GM12891 (cell line): ENCODE results near the gene MBD5.

ENCODE experiments used
- DNase-seq: peaks from one replicate; pipeline ENCODE4 v3.0.0; 2011; ENCODE audit warnings: low spot score; ENCODE audit not compliant: insufficient read length
- FAIRE-seq: peaks from 2 replicates; lab custom pipeline; 2011; peaks lifted over from hg19 to GRCh38; lab: Jason Lieb, UNC
- PAX5 ChIP-seq: IDR thresholded peaks from 2 replicates; pipeline ENCODE4 v1.6.1; 2011; ENCODE audit warnings: low read length, moderate library complexity, mild to moderate bottlenecking; ENCODE audit not compliant: insufficient read depth, severe bottlenecking
- POLR2A ChIP-seq: IDR thresholded peaks from 2 replicates; pipeline ENCODE4 v1.6.1; 2011; ENCODE audit warnings: low read depth, low read length, control low read depth
- POLR2AphosphoS5 ChIP-seq: IDR thresholded peaks from 2 replicates; pipeline ENCODE4 v1.6.1; 2011; ENCODE audit warnings: low read depth, low read length, control low read depth
- POU2F2 ChIP-seq: IDR thresholded peaks from 2 replicates; pipeline ENCODE4 v1.6.1; 2011; ENCODE audit warnings: low read depth, mild to moderate bottlenecking, control low read depth, low read length, moderate library complexity
- SPI1 ChIP-seq: IDR thresholded peaks from 2 replicates; pipeline ENCODE4 v1.6.1; 2011; ENCODE audit warnings: low read depth, low read length, control low read depth
- TAF1 ChIP-seq: IDR thresholded peaks from 2 replicates; pipeline ENCODE4 v1.6.1; 2011; ENCODE audit warnings: low read depth, low read length, control low read depth

Gene MBD5

DNA sequence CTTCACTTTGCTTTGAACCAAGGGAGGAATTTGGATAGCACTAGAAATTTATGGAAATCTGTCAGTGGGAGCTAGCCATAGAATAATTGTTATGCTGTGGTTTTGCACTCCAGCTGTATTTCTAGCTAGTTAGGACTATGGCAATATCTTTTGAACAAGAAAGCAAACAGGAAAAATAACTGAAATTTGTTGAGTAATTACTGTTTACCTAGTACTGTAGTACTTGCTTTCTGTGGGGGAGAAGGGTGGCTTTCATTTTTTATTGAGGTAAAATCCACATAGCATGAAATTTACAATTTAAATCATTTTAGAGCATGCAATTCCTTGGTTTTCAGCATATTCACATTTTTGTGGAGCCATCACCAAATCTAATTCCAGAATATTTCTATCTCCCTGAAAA is 28.4 kb downstream of the MBD5 start:
- TF ChIP-seq PAX5, result no peak
- TF ChIP-seq TAF1, result no peak
- no peak for TF ChIP-seq SPI1
- no peak for TF ChIP-seq POLR2AphosphoS5
- TF ChIP-seq POLR2A, result no peak
- TF ChIP-seq POU2F2, result no peak
- DNase-seq, result no peak
- FAIRE-seq, result no peak

DNA sequence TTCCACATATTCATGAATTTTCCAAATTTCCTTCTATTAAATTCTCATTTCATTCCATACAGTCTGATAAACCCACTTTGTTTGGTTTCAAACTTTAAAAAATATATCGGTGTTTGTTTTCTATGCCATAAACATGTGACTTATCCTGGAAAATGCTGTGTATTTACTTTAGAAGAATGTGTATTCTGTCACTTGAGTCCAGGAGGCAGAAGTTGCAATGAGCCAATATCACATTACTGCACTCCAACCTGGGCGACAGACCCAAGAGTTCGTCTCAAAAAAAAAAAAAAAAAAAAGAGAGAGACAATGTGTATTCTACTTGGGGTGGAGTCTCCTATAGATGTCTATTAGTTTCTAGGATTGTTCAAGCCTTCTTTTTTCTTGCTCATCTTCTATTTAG is 31.8 kb downstream of the MBD5 start:
- FAIRE-seq (no peak), DNase-seq (no peak)
- TF ChIP-seq POLR2AphosphoS5 (no peak), POLR2A (no peak), PAX5 (no peak), POU2F2 (no peak), SPI1 (no peak), TAF1 (no peak)

GRCh38 chr2:148058641-148059040 is 37.8 kb downstream of the MBD5 start:
- FAIRE-seq (no peak), DNase-seq (no peak)
- TF ChIP-seq POU2F2 (no peak), POLR2AphosphoS5 (no peak), POLR2A (no peak), TAF1 (no peak), PAX5 (no peak), SPI1 (no peak)

- FAIRE-seq (no peak), DNase-seq (no peak)
- TF ChIP-seq POLR2A (no peak), PAX5 (no peak), SPI1 (no peak), POLR2AphosphoS5 (no peak), TAF1 (no peak), POU2F2 (no peak)
These were observed 42.7 kb downstream of the MBD5 start for GRCh38 chr2:148063633-148064032.

GRCh38 chr2:148065936-148066335 is 45.0 kb downstream of the MBD5 start:
- FAIRE-seq (no peak), DNase-seq (no peak)
- TF ChIP-seq SPI1 (no peak), POLR2A (no peak), TAF1 (no peak), PAX5 (no peak), POU2F2 (no peak), POLR2AphosphoS5 (no peak)

DNA sequence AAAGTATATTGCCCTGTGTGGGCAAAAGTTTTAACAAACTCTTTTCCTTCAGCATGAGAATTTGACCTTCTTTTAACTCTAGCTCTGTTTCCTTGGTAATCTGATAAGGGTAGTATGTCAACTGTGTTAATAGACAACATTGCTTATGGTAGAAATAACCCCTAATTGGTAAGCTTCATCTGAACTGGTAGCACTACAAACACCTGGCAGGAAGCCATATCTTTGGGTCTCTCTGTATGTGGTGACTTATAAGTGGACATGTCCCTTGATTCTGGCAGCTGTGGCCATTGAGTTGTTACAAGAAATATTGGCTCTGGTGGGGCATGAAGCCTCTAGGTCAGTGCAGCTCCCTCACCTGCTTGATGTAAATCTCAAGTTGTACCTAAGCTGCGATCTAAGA is 46.9 kb downstream of the MBD5 start:
- FAIRE-seq, result no peak
- TF ChIP-seq POLR2AphosphoS5, result no peak
- TF ChIP-seq POU2F2, result no peak
- no peak for TF ChIP-seq PAX5
- TF ChIP-seq TAF1, result no peak
- no peak for TF ChIP-seq POLR2A
- no peak for TF ChIP-seq SPI1
- no peak for DNase-seq

DNA sequence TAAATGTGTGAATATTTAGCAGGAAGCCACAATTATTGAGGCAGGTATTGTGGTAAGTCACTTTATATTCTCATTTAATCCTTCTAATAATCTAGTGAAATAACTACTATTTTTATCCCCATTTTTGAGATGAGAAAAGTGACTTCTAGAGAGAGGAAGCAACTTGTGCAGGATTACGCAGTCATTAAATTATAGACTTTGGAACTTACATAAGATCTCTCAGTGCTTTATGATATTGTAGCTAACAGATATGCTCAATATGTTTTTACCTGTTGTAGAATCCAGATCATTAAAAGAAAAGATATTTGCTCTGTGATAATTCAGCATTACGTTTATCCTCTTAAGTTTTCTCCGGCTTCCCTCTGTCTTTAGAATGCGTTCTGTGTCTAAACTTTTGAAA is 50.5 kb downstream of the MBD5 start:
- no peak for DNase-seq
- no peak for TF ChIP-seq PAX5
- TF ChIP-seq POU2F2, result no peak
- TF ChIP-seq SPI1, result no peak
- no peak for TF ChIP-seq TAF1
- TF ChIP-seq POLR2AphosphoS5, result no peak
- TF ChIP-seq POLR2A, result no peak
- FAIRE-seq, result no peak

GRCh38 chr2:148096012-148096411 is 75.1 kb downstream of the MBD5 start:
- TF ChIP-seq PAX5 (no peak), TAF1 (no peak)
- DNase-seq, result no peak

GRCh38 chr2:148102641-148103040 is 81.8 kb downstream of the MBD5 start:
- DNase-seq, result no peak
- no peak for FAIRE-seq
- TF ChIP-seq PAX5 (no peak), POLR2A (no peak), POU2F2 (no peak), SPI1 (no peak)

More at GRCh38 chr2:148096012-148096411, 75.1 kb downstream of the MBD5 start:
- no peak for FAIRE-seq

GRCh38 chr2:148103946-148104345 is 83.1 kb downstream of the MBD5 start:
- FAIRE-seq, result peak; percentile 35
- no peak for DNase-seq
- no peak for TF ChIP-seq SPI1
- TF ChIP-seq TAF1, result no peak
- TF ChIP-seq PAX5, result no peak
- no peak for TF ChIP-seq POU2F2
- TF ChIP-seq POLR2A, result no peak
- TF ChIP-seq POLR2AphosphoS5, result no peak

DNA sequence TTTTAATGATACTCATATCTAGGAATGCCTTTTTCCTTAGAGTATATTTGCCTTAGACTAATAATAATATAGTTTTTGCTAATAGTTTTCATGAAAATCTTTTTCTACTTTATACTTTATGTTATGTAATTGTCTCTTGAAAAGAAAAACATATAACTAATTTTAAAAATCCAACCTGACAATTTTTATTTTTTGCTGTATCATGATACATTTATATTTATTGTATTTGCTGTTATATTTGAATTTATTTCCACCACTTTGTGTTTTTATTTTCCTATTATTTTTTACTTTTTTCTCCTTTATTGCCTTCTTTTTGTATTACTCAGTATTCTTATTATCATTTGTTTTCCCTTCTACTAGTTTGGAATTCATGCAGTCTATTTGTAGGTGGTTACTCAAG is 85.4 kb downstream of the MBD5 start:
- FAIRE-seq (no peak), DNase-seq (no peak)
- TF ChIP-seq POLR2A (no peak), POU2F2 (no peak), TAF1 (no peak), PAX5 (no peak), SPI1 (no peak), POLR2AphosphoS5 (no peak)

DNA sequence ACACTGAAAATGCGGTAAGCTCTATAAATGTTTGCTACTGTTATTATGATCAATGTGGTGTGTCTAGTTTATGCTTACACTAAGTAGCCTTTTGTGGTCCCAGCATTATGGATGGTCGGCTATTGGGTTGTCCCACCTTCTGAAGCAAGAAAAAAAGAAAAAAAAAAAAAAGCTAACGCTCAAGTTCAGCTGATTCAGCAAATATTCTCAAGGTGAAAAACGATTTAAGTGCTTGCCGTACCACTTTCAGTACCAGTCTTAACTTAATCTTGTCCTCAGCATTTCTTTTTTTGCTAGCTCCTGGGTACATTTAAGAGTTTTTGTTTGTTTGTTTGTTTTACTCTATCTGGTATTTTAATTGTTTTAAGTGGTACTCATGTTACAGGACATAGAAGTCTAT is 87.5 kb downstream of the MBD5 start:
- no peak for TF ChIP-seq TAF1
- TF ChIP-seq POLR2AphosphoS5, result no peak
- TF ChIP-seq POU2F2, result no peak
- no peak for TF ChIP-seq POLR2A
- no peak for TF ChIP-seq SPI1
- no peak for TF ChIP-seq PAX5
- FAIRE-seq, result no peak
- no peak for DNase-seq
